Glomerular visceral epithelial cell (primary cell): ENCODE data around the gene PKIB.
"Not testable (repeated sequence)": the region's sequence is repeated elsewhere in the genome, so short reads cannot be mapped to it uniquely, and the experiment has no call there.

Source experiments
- DNase-seq: peaks from one replicate; pipeline ENCODE4 v3.0.0-alpha.2; 2016; ENCODE audit errors: extremely low spot score

Gene PKIB

GRCh38 chr6:122710908-122711635 is 100.9 kb downstream of the PKIB start:
- DNase-seq: no peak

DNA sequence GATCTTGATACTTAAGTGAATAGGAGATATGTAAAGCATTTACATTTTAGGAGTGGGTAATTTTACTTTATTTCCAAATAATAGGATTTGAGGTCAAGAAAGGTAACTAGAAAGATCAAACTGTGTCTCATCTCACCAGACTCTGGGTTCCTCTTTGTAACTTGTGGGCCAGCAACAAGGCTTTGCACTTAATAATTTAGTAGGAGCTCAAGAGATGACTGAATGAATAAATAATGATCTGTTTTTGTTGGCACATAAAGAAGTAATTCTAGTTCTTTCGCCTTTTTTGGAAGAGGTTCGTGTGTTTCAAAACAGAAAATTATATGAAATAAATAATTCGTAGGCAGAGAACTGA is 101.9 kb downstream of the PKIB start:
- no peak for DNase-seq

- DNase-seq: no peak
Observed at GRCh38 chr6:122712448-122713137, 102.4 kb downstream of the PKIB start.

- DNase-seq: no peak
Observed at GRCh38 chr6:122713138-122713537, 102.9 kb downstream of the PKIB start.

- no peak for DNase-seq
Observed at GRCh38 chr6:122714059-122714458, 103.9 kb downstream of the PKIB start.

GRCh38 chr6:122715725-122716124 is 105.5 kb downstream of the PKIB start:
- DNase-seq: no peak

DNA sequence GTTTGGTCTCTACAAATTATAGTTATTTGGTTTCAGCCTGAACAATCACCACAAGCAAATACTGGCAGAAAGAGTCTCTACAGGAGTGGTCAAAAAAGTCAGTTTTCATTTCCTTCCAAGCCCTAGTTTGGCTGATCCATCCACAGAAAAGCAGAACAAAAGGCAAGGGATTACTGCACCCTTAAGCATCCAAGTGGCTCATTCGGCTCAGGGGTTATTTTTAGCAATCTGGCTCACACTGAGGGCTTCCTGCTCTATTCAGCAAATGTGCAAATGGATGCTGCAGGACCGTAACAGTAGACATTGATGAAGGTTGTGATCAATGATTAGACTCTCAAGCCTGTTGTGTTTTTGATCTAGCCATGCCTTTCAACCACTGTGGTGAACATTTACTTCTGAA is 107.1 kb downstream of the PKIB start:
- no peak for DNase-seq

DNA sequence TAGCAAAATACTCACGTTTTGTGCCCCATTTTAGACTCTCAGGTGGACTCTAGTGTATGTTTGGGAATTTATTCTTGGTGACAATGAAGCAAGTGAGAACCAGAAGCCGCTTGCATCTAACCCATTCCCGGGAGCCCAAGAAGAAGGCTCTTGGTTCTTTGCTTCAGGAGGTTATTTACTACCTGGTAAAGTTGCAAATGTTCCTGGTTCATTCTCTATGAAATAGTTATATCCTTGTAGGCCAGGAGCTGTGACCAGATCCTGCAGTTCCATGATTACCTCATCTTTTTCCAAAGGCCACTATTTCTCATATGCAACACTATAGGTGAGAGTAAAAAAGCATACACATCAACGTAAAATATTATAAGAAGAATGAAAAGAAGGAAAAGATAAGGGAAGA is 108.4 kb downstream of the PKIB start:
- DNase-seq: no peak

DNA sequence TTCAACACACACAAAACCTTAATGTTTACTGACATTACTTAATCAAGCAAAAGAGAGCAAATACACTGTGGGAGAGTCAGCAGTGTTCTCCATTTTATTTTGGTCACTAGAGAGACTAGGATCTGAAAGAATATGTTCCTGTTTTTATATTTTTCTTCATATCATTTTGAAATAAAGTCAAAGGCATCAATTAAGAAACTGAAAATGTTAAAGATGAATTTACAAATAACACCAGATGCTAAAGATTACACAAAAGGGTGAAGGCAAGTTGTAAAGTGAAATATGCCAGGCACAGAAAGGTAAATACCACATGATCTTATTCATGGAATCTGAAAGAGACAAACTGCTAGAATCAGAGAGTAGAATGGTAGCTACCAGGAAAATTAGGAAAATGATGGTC is 109.0 kb downstream of the PKIB start:
- no peak for DNase-seq

DNA sequence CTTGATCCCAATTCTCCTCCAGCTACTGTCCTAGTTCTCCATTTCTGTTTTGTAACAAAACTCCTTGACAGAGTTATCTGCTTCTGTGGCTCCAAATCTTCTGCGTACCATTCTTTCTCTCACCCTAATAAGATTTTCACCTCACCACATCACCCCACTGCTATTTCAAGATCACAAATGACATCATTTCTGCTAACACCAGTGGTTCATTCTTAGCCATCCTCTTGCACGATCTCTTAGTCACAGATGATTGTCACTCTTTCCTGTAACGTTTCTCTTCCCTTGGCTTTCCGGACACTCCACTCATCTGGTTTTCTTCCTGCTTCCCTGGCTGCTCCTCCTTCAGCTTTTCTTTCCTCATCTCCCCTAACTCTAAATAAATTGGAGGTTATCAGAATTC is 112.5 kb downstream of the PKIB start:
- no peak for DNase-seq

GRCh38 chr6:122726649-122727048 is 116.4 kb downstream of the PKIB start:
- DNase-seq: peak; percentile 18

GRCh38 chr6:122727244-122727643 is 117.0 kb downstream of the PKIB start:
- no peak for DNase-seq

- no peak for DNase-seq
Observed at GRCh38 chr6:122730334-122730733, 120.1 kb downstream of the PKIB start.

DNA sequence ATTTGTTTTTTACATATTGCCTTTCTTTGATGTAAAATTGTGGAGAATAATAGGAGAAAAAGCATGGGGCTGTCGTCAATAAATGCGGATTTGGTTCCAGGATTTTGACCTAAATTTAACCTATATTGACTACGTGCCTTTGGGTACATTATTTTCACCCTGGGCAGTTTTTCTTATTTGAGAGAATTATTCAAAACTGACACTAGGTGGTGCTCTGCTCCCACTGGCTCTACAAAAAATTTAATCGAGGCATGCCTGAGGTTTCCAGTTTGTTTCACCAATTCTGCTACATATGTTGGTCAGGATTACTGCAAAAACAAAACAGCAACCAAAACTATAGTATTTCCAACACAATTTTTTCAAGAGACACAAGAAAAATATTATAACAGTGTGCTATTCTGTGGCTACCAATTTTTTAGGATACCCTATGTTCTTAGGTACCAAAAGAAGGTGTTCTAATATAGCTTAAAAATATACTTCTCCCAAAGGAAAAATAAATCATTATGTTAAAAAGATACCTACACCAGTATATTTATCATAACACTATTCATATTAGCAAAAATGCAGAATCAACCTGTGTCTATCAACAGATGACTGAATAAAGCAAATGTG is 120.7 kb downstream of the PKIB start:
- DNase-seq: peak; percentile 42

DNA sequence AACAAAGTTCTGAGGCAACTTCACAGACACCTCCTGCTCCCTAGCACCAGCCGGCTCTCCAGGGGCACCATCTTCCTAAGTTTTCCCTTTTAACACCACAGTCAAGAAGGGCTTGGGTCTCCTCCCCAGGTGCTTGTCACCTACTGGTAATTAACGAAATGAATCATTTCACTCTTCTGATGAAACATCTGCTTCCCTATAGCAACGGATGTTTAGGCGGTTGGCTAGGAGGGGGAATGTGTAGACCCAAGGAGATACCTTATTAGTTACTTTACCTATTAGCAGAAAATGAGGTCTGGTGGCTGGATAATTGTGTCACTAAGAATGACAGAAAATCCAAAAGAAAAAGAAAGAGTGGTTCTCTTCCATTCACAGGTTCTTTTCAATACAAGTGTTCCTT is 123.1 kb downstream of the PKIB start:
- DNase-seq: no peak

- DNase-seq: no peak
Observed at GRCh38 chr6:122734529-122735395, 124.6 kb downstream of the PKIB start.

DNA sequence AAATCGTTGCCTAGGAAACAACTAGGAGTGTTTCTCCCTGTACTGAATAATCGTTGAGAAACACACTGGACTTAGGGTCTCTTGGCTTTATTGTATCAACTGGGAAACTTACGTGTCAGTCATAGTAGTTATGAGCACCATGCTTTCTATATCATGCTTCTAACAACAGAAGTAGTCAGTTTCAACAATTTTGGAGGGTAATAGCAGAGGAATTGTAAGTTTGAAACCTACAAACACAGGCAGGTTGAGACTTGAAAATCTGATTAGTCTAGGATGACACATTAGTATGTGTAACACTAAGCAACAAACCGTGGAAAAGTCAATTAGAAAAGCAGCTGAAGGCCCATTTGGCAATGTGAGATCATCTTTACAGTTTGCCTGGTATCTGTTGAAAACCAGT is 125.4 kb downstream of the PKIB start:
- no peak for DNase-seq

GRCh38 chr6:122736163-122736562 is 126.0 kb downstream of the PKIB start:
- no peak for DNase-seq

DNA sequence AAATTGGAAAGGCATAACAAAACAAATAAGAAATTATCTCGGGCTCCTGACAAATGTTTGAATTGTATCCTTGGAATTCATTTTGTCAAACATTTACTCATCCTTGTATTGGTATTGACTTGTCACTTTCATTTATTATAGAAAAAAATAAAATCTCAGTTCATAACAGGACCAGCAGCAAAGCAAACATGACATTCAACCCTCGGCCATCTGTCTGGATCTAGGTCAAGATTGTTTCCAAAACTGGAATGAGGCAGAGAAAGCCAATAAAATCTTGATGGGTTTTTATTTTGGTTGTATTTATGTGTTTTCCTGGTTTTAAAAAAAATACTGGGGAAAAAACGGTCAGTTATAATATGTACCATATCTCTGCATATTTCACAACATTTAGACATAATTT is 126.4 kb downstream of the PKIB start:
- no peak for DNase-seq

- no peak for DNase-seq
Observed at GRCh38 chr6:122740091-122740490, 129.9 kb downstream of the PKIB start.

DNA sequence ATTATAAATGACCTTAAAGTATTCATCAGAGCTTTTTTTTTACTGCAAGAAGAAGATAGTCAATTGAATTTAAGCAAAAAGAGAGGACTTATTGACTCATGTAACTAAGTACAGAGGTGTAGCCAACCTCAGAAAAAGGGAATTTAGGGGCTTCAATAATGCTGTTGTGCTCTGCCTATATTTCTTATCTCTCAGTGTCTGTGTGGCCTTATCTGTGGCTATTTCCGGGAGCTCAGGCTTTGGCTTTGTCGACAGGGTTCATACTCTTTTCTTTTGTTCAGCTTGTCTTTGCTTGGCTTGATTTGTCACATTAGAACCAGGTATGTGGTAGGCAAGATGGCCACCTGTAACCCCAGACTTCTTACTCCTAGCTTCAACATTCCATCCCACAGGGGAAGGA is 130.7 kb downstream of the PKIB start:
- DNase-seq: no peak

DNA sequence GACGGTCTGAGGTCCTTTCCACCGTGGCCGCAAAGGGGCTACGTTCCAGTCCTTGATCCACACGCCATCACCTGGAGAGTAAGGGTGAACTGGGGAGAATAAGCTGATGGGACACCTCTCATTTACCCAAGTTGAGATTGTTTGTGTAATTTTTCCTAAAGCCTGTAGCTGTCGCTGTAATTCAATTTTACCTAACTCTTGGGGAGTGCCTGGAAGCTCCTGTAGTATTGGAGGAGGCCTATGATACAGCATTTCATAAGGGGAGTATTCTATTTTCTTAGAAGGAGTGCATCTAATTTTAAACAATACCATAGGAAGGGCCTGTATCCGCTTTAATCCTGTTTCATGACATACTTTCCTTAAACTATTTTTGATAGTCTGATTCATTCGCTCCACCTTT is 134.0 kb downstream of the PKIB start:
- DNase-seq: not testable (repeated sequence)
